Activated CD8-positive, alpha-beta memory T cell treated with anti-CD3 and anti-CD28 coated beads for 4 hours (primary cell): Measurements from ENCODE around the gene TRUB2.

Source experiments
- DNase-seq, 2 donors: peaks; one replicate each; pipeline ENCODE4 v3.0.0-alpha.2; 2020; ENCODE audit warnings: low read depth in 2 of 2

The TRUB2 gene

DNA sequence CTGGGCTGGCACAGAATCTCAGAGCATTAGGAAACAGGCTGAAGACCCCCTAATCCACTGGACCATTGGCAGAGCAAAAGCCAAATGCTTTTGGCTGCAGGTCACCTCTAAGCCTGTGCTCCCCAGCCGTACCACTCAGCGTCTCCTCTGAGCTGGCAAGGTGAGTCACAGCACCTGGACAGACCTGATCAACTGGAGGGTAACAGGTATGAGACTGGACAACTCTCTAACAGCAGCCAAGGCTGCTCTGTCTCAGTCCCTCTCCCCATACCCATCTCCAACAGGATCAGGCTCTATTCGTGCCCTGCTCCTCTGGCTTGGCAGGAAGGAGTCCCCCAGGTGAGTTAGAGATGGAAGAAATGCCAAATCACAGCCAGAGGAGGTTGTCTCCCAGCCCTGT, 51.1 kb downstream of the TRUB2 start:
- no peak for DNase-seq

DNA sequence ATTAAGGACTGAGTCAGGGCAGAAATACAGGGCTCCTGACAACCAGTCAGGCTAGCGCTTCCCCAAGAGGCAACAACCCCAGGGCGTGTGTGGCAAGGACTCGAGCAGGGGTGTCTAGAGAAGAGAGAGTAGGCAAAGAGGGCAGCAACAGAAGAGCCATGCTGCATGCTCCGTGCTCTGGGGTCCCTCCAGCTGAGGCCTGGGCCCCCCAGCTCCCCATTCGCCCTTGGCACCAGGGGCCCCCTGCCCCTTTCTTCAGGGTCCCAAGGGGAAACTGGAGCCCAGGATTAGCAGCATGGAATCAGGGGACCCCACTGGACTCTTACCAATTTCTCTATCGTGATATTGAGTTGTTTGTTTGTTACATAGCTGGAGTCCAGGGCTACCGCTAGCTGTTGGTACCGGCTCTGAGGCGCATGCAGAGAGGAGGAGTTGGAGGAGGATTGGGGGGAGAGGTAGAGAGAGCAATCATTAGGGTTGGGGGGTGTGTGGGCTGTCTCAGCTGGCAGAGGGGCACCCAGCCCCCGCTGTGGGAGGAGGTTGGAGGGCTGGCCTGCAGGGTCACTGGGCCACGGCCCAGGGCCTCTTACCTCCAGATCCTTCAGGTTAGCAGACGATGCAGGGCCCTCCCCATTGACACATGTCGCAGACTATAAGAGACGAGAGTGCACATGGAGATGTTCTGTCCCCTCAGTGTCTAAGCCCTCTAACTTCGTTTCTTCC, 55.2 kb downstream of the TRUB2 start:
- DNase-seq, result no peak

- DNase-seq, result no peak
Observed at GRCh38 chr9:128265348-128265847, 56.8 kb downstream of the TRUB2 start.

GRCh38 chr9:128262687-128263086, 59.6 kb downstream of the TRUB2 start:
- no peak for DNase-seq

GRCh38 chr9:128260340-128260739, 61.9 kb downstream of the TRUB2 start:
- no peak for DNase-seq

GRCh38 chr9:128259156-128259555, 63.1 kb downstream of the TRUB2 start:
- DNase-seq, result no peak

DNA sequence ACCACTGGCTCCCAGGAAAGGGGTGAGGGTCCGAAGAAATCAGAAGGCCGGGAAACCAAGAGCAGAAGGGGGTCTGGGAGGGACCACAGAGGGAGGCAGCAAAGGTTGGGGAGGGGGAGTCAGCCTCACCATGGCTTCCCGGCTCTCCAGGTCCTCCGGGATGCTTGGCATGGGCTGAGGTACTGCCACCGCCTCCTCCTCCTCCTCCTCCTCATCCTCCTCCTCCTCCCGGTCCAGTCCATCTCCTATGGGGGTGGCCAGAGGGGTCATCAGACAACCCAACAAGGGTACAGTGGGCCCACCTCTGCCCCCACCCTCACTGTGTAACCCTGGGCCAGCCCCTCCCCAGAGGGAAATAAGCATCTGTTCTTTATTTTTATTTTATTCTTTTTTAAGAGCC, 63.9 kb downstream of the TRUB2 start:
- no peak for DNase-seq

- DNase-seq, result no peak
Observed at GRCh38 chr9:128257907-128258306, 64.3 kb downstream of the TRUB2 start.

DNA sequence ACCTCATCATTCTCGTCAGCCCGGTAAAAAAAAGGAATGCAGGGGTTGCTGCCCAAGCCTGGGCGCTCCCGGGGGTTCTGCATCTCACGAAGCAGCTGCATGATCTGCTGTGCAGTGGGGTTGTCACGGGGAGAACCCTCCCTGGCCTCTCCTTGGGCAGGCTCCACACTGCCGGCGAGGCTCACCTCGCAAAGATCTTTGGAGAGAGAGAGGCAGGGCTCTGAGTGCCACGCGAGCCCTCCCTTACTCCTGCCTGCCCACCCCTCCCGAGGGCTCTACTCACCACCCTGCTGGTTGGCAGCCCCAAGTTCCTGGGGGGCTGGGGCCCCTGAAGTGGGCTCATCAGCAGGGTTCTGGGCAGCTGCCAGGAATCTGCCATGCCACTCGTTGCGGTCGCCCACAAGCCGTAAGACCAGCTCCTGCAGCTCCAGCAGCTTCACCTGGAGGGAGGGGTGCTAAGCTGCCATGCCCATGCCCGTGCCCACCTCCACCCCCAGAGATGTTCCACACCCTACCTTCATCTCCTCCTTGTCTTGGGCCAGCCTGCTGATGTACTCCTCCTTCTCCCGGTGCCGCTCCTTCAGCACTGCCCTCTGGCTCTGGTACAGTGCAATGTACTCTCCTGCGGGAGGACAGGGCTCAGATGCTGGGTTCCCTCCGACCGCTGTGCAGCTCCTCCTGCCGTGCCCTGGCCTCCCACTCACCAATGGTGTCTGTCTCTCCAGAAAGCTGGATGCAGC, 65.0 kb downstream of the TRUB2 start:
- DNase-seq, result no peak
